OCI-LY1 (cell line): Measurements from ENCODE around the gene AMPD2.
"Not testable (repeated sequence)": the region's sequence is repeated elsewhere in the genome, so short reads cannot be mapped to it uniquely, and the experiment has no call there.

ENCODE experiments used
- H2AFZ ChIP-seq: fragments of 200-600 bp; sonication (generic), shearing (Covaris generic); 2 replicates; pipeline ENCODE4 v1.6.0; 2014; ENCODE audit warnings: antibody characterized with exemption, mild to moderate bottlenecking, low read length
- H3F3A ChIP-seq: fragments of 200-600 bp; sonication (generic), shearing (Covaris generic); 2 replicates; pipeline ENCODE4 v1.6.0; 2014; ENCODE audit warnings: mild to moderate bottlenecking, antibody characterized with exemption, low read length, moderate library complexity; ENCODE audit not compliant: insufficient read depth
- H3K27ac ChIP-seq: fragments of 200-600 bp; sonication (generic); 2 replicates; pipeline ENCODE4 v1.5.1; 2014; ENCODE audit warnings: low read length, mixed run types, mild to moderate bottlenecking, low read depth; ENCODE audit not compliant: poor library complexity, severe bottlenecking
- H3K27me3 ChIP-seq: fragments of 200-600 bp; sonication (generic); 2 replicates; pipeline ENCODE4 v1.6.0; 2014; ENCODE audit warnings: antibody characterized with exemption, mild to moderate bottlenecking, low read length, moderate library complexity; ENCODE audit not compliant: insufficient read depth
- H3K36me3 ChIP-seq: fragments of 200-600 bp; sonication (generic); 2 replicates; pipeline ENCODE4 v1.6.1; 2014; ENCODE audit warnings: mild to moderate bottlenecking, antibody characterized with exemption, low read length, moderate library complexity, mixed read lengths; ENCODE audit not compliant: insufficient read depth
- H3K4me1 ChIP-seq: fragments of 200-600 bp; sonication (generic); 2 replicates; pipeline ENCODE4 v1.5.1; 2014; ENCODE audit warnings: mild to moderate bottlenecking, low read length, moderate library complexity; ENCODE audit not compliant: insufficient read depth, severe bottlenecking
- H3K4me2 ChIP-seq: fragments of 200-600 bp; sonication (generic), shearing (Covaris generic); 2 replicates; pipeline ENCODE4 v1.6.1; 2014; ENCODE audit warnings: low read length
- H3K4me3 ChIP-seq: fragments of 200-600 bp; sonication (generic); 2 replicates; pipeline ENCODE4 v1.5.1; 2014; ENCODE audit warnings: low read length, low read depth, mild to moderate bottlenecking, mixed read lengths; ENCODE audit not compliant: poor library complexity, severe bottlenecking
- H3K79me2 ChIP-seq: fragments of 200-600 bp; shearing (Covaris generic); 2 replicates; pipeline ENCODE4 v1.6.1; 2016; ENCODE audit warnings: mixed run types, low read length, mixed read lengths; ENCODE audit not compliant: insufficient read depth
- H3K9ac ChIP-seq: fragments of 200-600 bp; sonication (generic), shearing (Covaris generic); 2 replicates; pipeline ENCODE4 v1.6.1; 2014; ENCODE audit warnings: mild to moderate bottlenecking, low read length, mixed read lengths
- H3K9me2 ChIP-seq: fragments of 200-600 bp; sonication (generic), shearing (Covaris generic); 2 replicates; pipeline ENCODE4 v1.6.1; 2014; ENCODE audit warnings: low read depth, mild to moderate bottlenecking, low read length, mixed read lengths
- H3K9me3 ChIP-seq: fragments of 200-600 bp; shearing (Covaris generic); 2 replicates; pipeline ENCODE4 v1.6.1; 2014; ENCODE audit warnings: low read length, mixed read lengths
- H4K20me1 ChIP-seq: fragments of 200-600 bp; sonication (generic), shearing (Covaris generic); 2 replicates; pipeline ENCODE4 v1.6.0; 2016; ENCODE audit warnings: mild to moderate bottlenecking, low read length; ENCODE audit not compliant: insufficient read depth
- CTCF ChIP-seq: fragments of 200-600 bp; sonication (generic), shearing (Covaris generic); IDR thresholded peaks from 2 replicates; pipeline ENCODE4 v1.5.1; 2017; ENCODE audit warnings: mild to moderate bottlenecking, antibody characterized with exemption, low read length, moderate library complexity, mixed read lengths
- EZH2 ChIP-seq: fragments of 200-600 bp; sonication (generic), shearing (Covaris generic); IDR thresholded peaks from 2 replicates; pipeline ENCODE4 v1.8.0; 2017; ENCODE audit warnings: borderline replicate concordance, mixed run types, mild to moderate bottlenecking, antibody characterized with exemption, low read length, moderate library complexity, mixed read lengths

The AMPD2 gene

DNA sequence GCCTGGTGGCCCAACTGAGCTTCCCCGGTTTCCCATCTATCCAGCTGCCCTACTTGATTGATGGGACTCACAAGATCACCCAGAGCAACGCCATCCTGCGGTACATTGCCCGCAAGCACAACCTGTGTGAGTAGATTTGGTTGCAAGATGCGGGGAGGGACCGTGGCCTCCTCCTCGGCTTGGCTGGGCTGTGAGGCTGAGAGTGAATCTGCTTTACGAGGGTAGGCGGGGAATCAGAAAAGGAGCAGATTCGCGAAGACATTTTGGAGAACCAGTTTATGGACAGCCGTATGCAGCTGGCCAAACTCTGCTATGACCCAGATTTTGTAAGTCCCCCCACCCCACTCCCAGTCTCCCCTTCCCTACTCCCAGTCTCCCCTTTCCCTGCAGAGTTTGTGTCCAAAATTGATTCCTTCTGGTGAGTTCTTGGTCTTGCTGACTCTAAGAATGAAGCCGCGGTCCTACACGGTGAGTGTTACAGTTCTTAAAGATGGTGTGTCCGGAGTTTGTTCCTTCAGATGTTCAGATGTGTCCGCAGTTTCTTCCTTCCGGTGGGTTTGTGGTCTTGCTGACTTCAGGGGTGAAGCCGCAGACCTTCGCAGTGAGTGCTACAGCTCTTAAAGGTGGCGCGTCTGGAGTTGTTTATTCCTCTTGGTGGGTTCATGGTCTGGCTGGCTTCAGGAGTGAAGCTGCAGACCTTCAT is 49.8 kb downstream of the AMPD2 start:
- H3F3A ChIP-seq = no peaks in the 10 kb centered on the region
- no peaks in the 10 kb centered on the region for H3K9me3 ChIP-seq
- H3K9ac ChIP-seq = no peak overlapping the region
- no peaks in the 10 kb centered on the region for H3K36me3 ChIP-seq
- no peak overlapping the region for H3K4me3 ChIP-seq
- H3K9me2 ChIP-seq = no peaks in the 10 kb centered on the region
- H4K20me1 ChIP-seq = no peaks in the 10 kb centered on the region
- no peak for TF ChIP-seq EZH2
- TF ChIP-seq CTCF = no peak
- H3K27me3 ChIP-seq = no peaks in the 10 kb centered on the region
- H3K4me1 ChIP-seq = peaks cover 9% of the 10 kb centered on the region
- no peak overlapping the region for H2AFZ ChIP-seq
- H3K79me2 ChIP-seq = no peaks in the 10 kb centered on the region
- no peak overlapping the region for H3K4me2 ChIP-seq
- H3K27ac ChIP-seq = no peak overlapping the region

DNA sequence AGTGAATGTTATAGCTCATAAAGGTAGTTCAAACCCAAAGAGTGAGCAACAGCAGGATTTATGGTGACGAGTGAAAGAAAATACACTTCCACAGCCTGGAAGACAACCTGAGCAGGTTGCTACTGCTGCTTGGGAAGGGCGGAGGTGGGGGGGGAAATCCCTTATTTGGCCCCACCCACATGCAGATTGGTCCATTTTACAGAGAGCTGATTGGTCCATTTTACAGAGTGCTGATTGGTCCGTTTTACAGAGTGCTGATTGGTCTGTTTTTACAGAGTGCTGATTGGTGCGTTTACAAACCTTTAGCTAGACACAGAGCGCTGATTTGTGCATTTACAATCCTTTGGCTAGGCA is 50.3 kb downstream of the AMPD2 start:
- H4K20me1 ChIP-seq, H3K4me2 ChIP-seq, H3K9ac ChIP-seq, H3K9me3 ChIP-seq, H3K9me2 ChIP-seq, H2AFZ ChIP-seq, H3K27ac ChIP-seq, H3F3A ChIP-seq, H3K79me2 ChIP-seq, H3K27me3 ChIP-seq, H3K4me3 ChIP-seq, H3K4me1 ChIP-seq, H3K36me3 ChIP-seq: not testable (repeated sequence)

GRCh38 chr1:109671067-109671466 is 51.4 kb downstream of the AMPD2 start:
- H3K36me3 ChIP-seq = no peaks in the 10 kb centered on the region
- no peak overlapping the region for H3K27ac ChIP-seq
- H3K9ac ChIP-seq = no peak overlapping the region
- no peaks in the 10 kb centered on the region for H3K27me3 ChIP-seq
- no peaks in the 10 kb centered on the region for H3K9me3 ChIP-seq
- H2AFZ ChIP-seq = no peak overlapping the region
- TF ChIP-seq EZH2 (no peak), CTCF (no peak)
- no peaks in the 10 kb centered on the region for H3K79me2 ChIP-seq
- no peaks in the 10 kb centered on the region for H3F3A ChIP-seq
- H4K20me1 ChIP-seq = no peaks in the 10 kb centered on the region
- H3K4me2 ChIP-seq = no peak overlapping the region
- H3K4me3 ChIP-seq = no peak overlapping the region
- peaks cover 9% of the 10 kb centered on the region for H3K4me1 ChIP-seq
- H3K9me2 ChIP-seq = no peaks in the 10 kb centered on the region

GRCh38 chr1:109673861-109674260 is 54.2 kb downstream of the AMPD2 start:
- not testable (repeated sequence) for H3K79me2 ChIP-seq, H3K4me3 ChIP-seq, H3K9me2 ChIP-seq, H4K20me1 ChIP-seq, H3F3A ChIP-seq, H3K4me1 ChIP-seq, H3K9me3 ChIP-seq, H3K4me2 ChIP-seq, H3K27ac ChIP-seq, H3K36me3 ChIP-seq, H3K27me3 ChIP-seq, H2AFZ ChIP-seq, H3K9ac ChIP-seq

DNA sequence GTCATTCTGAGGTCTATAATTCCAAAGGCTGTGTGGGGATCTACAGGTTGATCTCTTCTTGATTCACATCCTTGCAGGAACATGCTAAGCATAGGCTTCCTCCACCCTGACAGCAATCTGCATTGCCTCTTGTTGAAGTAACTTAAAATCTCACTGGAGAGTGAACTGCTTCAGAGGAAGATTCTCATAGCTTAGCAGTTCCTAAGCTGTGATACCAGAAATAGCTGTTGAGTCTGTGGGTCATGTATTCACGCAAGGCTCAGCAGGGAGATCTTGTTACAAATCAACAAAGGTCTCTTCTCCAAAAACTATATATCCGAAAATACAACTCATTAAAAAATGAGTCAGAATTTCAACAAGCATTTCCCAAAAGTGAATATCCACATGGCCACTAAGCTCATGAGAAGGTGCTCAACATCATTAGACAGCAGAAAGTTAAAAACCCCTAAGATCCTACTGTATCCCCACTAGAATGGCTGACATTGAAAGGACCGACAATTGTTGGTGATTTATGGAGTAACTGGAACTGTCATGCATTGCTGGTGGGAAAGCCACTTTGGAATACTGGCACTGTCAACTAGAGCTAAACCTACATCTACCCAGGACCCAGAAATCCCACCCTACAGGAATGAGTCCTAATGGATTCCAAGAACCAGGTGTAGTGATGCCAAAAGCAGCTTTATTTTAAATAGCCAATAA is 57.2 kb downstream of the AMPD2 start:
- H3K36me3 ChIP-seq, H3K4me1 ChIP-seq, H3K4me3 ChIP-seq, H3F3A ChIP-seq, H3K79me2 ChIP-seq, H3K9ac ChIP-seq, H4K20me1 ChIP-seq, H3K9me2 ChIP-seq, H3K27ac ChIP-seq, H2AFZ ChIP-seq, H3K9me3 ChIP-seq, H3K27me3 ChIP-seq, H3K4me2 ChIP-seq: not testable (repeated sequence)
